Mesendoderm (in vitro differentiated cells): ENCODE data around the gene DDX17.

Source experiments
- DNase-seq: peaks from one replicate; pipeline ENCODE4 v3.0.0; 2013
- H2AK5ac ChIP-seq: 2 replicates; pipeline ENCODE4 v1.6.1; 2013; ENCODE audit warnings: low read length, inconsistent platforms
- H2BK120ac ChIP-seq: 2 replicates; pipeline ENCODE4 v1.6.1; 2013; ENCODE audit warnings: low read depth, mild to moderate bottlenecking, low read length, moderate library complexity, mixed read lengths
- H2BK15ac ChIP-seq: replicated peaks from 2 replicates; pipeline ENCODE4 v1.6.1; 2013; ENCODE audit warnings: low read depth, mild to moderate bottlenecking, moderate library complexity
- H2BK5ac ChIP-seq: 2 replicates; pipeline ENCODE4 v1.6.1; 2013; ENCODE audit warnings: low read length, inconsistent platforms
- H3K18ac ChIP-seq: 2 replicates; pipeline ENCODE4 v1.6.1; 2013; ENCODE audit warnings: mild to moderate bottlenecking, low read length, mixed read lengths
- H3K23ac ChIP-seq: one replicate; pipeline ENCODE4 v1.6.1; 2013; ENCODE audit warnings: low read length
- H3K27ac ChIP-seq: 2 replicates; pipeline ENCODE4 v1.5.1; 2013; ENCODE audit warnings: low read depth, mild to moderate bottlenecking, inconsistent platforms, low read length, moderate library complexity
- H3K27me3 ChIP-seq: 2 replicates; pipeline ENCODE4 v1.6.1; 2013; ENCODE audit warnings: low read length, control low read depth, mild to moderate bottlenecking, inconsistent platforms; ENCODE audit not compliant: insufficient read depth, poor library complexity
- H3K36me3 ChIP-seq: 2 replicates; pipeline ENCODE4 v1.6.1; 2013; ENCODE audit warnings: low read length, inconsistent platforms; ENCODE audit not compliant: control insufficient read depth, insufficient read depth
- H3K4ac ChIP-seq: one replicate; pipeline ENCODE4 v1.6.1; 2013; ENCODE audit warnings: low read depth, mild to moderate bottlenecking, low read length, moderate library complexity
- H3K4me1 ChIP-seq: 2 replicates; pipeline ENCODE4 v1.6.1; 2013; ENCODE audit warnings: low read depth, low read length, inconsistent platforms; ENCODE audit not compliant: control insufficient read depth
- H3K4me2 ChIP-seq: 2 replicates; pipeline ENCODE4 v1.6.1; 2013; ENCODE audit warnings: low read length
- H3K4me3 ChIP-seq: 2 replicates; pipeline ENCODE4 v1.5.1; 2013; ENCODE audit warnings: mild to moderate bottlenecking, low read length
- H3K56ac ChIP-seq: one replicate; pipeline ENCODE4 v1.6.1; 2013; ENCODE audit warnings: low read length
- H3K79me1 ChIP-seq: 2 replicates; pipeline ENCODE4 v1.6.1; 2013; ENCODE audit warnings: low read length, inconsistent platforms
- H3K79me2 ChIP-seq: 2 replicates; pipeline ENCODE4 v1.6.1; 2013; ENCODE audit warnings: mild to moderate bottlenecking, low read length; ENCODE audit not compliant: control insufficient read depth, insufficient read depth
- H3K9ac ChIP-seq: 2 replicates; pipeline ENCODE4 v1.6.1; 2013; ENCODE audit warnings: low read length, inconsistent platforms
- H4K5ac ChIP-seq: one replicate; pipeline ENCODE4 v1.6.1; 2013; ENCODE audit warnings: low read length
- H4K8ac ChIP-seq: one replicate; pipeline ENCODE4 v1.6.1; 2013; ENCODE audit warnings: low read depth, mild to moderate bottlenecking, control low read depth, low read length, moderate library complexity
- WGBS: extraction: QIAGEN DNeasy Blood & Tissue Kit; methylation state at CpG from one replicate; pipeline ENCODE4 v1.1.7; 2013; ENCODE audit warnings: low lambda C conversion rate, missing lambda C conversion rate; ENCODE audit not compliant: insufficient coverage; ENCODE audit errors: extremely low coverage; 5-methylcytosine and 5-hydroxymethylcytosine counted together

DDX17 gene

DNA sequence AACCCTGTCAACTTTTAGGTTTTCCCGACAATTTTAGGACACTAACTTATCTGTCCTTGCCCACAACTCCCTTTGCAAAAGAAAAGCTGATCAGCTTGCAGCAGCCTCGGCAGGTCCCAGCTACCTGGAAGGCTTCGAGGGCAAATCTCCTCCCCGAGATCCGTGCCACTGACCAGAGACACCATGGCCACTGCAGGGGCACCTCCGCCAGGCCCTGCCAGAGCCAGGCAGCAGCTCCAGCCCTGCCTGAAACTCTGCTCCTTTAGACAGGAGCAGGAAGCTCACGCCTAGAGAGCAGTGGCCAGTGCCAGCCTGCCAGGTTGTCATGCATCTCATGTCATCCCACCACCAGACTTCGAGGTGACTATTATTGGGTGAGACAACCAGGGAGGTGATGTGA, 72.2 kb downstream of the DDX17 start:
- no peak overlapping the region for H3K4me2 ChIP-seq
- no peak overlapping the region for H2AK5ac ChIP-seq
- no peak overlapping the region for H3K4ac ChIP-seq
- no peak overlapping the region for H3K9ac ChIP-seq
- H3K27ac ChIP-seq, result no peak overlapping the region
- H4K8ac ChIP-seq, result no peak overlapping the region
- no peaks in the 10 kb centered on the region for H3K79me1 ChIP-seq
- H3K79me2 ChIP-seq, result no peaks in the 10 kb centered on the region
- H2BK15ac ChIP-seq, result no peak overlapping the region
- no peak overlapping the region for H3K23ac ChIP-seq
- no peak overlapping the region for H3K56ac ChIP-seq
- no peaks in the 10 kb centered on the region for H3K27me3 ChIP-seq
- no peak overlapping the region for H4K5ac ChIP-seq
- WGBS, result no CpG with 5 or more reads among the region's 8 CpGs
- no peak overlapping the region for H2BK5ac ChIP-seq
- no peak for DNase-seq
- H3K36me3 ChIP-seq, result no peaks in the 10 kb centered on the region
- H2BK120ac ChIP-seq, result no peak overlapping the region
- H3K4me3 ChIP-seq, result no peak overlapping the region
- no peaks in the 10 kb centered on the region for H3K4me1 ChIP-seq
- H3K18ac ChIP-seq, result no peak overlapping the region
